M059J (cell line): ENCODE measurements around the gene MEF2B. TPM values are rescaled to one million over a fixed set of nuclear protein-coding genes. Genes with fewer than 3 reads are reported as not detected.
"Not testable (repeated sequence)": the region's sequence is repeated elsewhere in the genome, so short reads cannot be mapped to it uniquely, and the experiment has no call there.

Experiments used
- DNase-seq: peaks from one replicate; pipeline ENCODE4 v3.0.0-alpha.2; 2012; ENCODE audit warnings: low read depth
- total RNA-seq: library from RNA; depleted of rRNA; stranded (reverse); fragments of >200 nt; shearing (Covaris generic); gene quantifications from 2 replicates; pipeline ENCODE4 v1.2.3, GENCODE V29; 2014

The MEF2B gene
- total RNA-seq, 1 experiment from 2014 or later: 0.25 TPM

DNA sequence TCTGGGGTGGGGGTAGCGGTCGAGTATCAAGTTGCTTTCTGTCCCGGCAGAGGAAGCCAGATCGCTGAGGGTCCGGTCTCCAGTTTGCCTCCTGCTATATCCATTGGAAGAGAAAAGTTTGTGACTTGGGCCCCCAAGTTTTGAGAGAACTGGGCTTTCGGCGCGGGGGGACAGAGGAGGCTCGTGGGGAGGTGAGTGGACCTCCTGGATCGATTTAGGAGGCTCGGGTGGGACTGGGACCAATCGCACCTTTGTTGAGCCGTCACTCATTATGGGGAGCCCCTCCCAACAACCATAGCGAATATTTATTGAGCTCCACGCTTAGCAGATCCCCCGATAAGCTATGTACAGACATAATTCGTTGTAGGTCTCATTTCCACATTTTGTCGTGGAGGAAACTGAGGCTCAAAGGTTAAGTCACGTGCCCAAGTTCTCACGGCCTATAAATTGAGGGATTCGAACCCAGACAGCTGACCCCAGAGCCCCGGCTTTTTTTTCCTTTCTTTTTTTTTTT is 22.9 kb upstream of the MEF2B start:
- DNase-seq: no peak

DNA sequence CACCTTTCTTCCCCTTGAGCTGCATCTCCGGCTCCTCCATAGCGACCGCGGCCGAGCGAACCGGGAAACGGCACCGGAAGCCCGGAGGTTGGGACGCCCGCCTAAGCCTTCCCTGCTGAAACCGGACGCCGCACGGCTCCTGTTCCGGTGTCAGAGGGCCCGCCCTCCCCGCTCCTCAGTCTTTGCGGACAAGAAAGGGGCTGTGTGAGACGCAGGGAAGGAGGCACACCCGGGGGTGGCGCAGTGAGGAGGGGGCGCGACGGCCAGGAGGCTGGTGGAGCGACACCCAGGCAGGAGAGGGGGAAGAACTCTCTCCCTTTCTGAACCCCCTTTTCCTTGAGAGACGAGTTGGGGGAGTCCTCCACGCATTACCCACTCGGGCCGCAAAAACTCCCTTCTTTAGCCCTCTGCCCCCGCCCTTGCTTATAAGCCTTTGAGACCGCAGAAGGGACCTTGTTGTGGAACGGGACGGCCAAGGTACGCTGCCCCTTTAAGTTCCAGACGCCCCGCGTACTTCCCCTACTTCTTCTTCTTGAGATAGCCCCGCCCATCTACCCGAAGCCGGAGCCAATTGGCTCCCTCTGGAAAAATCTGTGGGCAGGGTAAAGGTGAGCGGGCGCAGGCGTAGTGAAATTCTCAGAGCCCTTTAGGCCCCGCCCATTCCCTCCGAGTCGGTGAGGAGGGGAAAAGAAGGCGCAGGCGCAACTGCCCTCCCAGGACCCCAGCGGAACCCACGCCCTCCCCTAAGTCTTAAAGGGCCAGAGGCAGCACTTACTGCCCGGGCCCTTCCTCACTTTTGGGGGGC is 22.2 kb upstream of the MEF2B start, which contains the start of the genes BORCS8 and RFXANK:
BORCS8 (minus strand) TSS at position 75 of the 805 bp plus-strand sequence; CDS start at position 40, 35 bp downstream.
RFXANK (plus strand) TSS at position 181 of the 805 bp plus-strand sequence. CDS start 1,689 bp downstream, outside the sequence.
- DNase-seq: peak; percentile 99

- DNase-seq: no peak
Observed at GRCh38 chr19:19191768-19192077, 21.7 kb upstream of the MEF2B start.

DNA sequence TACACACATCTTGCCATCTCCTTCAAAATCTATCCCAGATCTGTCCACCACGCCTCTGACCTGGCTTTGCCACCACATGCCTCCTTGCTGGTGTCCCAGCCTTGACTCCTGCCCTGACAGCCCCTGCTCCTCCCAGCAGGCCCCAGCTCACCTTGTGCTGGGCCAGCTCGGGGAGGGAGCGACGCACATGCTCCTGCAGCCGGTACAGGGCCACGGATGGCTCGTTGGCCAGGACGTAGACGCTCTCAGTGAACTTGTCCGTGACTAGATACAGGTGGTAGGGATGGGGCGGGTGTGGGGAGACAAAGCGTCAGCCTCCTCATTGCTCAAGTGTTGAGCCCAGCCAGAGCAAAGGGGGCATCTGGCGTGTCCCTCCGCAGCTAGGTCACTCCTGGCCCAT is 16.7 kb upstream of the MEF2B start:
- no peak for DNase-seq

- peak; percentile 42 for DNase-seq
Observed at GRCh38 chr19:19185853-19186740, 16.0 kb upstream of the MEF2B start.

- no peak for DNase-seq
Observed at GRCh38 chr19:19181488-19181998, 11.5 kb upstream of the MEF2B start.

- DNase-seq: peak; percentile 22
Observed at GRCh38 chr19:19179548-19180441, 9.7 kb upstream of the MEF2B start.

GRCh38 chr19:19176950-19177349 is 6.9 kb upstream of the MEF2B start:
- DNase-seq: no peak

- not testable (repeated sequence) for DNase-seq
Observed at GRCh38 chr19:19173243-19173642, 3.2 kb upstream of the MEF2B start.

- DNase-seq: no peak
Observed at GRCh38 chr19:19171821-19172532, 1.9 kb upstream of the MEF2B start.

GRCh38 chr19:19170873-19171672 is 1.0 kb upstream of the MEF2B start:
- no peak for DNase-seq

DNA sequence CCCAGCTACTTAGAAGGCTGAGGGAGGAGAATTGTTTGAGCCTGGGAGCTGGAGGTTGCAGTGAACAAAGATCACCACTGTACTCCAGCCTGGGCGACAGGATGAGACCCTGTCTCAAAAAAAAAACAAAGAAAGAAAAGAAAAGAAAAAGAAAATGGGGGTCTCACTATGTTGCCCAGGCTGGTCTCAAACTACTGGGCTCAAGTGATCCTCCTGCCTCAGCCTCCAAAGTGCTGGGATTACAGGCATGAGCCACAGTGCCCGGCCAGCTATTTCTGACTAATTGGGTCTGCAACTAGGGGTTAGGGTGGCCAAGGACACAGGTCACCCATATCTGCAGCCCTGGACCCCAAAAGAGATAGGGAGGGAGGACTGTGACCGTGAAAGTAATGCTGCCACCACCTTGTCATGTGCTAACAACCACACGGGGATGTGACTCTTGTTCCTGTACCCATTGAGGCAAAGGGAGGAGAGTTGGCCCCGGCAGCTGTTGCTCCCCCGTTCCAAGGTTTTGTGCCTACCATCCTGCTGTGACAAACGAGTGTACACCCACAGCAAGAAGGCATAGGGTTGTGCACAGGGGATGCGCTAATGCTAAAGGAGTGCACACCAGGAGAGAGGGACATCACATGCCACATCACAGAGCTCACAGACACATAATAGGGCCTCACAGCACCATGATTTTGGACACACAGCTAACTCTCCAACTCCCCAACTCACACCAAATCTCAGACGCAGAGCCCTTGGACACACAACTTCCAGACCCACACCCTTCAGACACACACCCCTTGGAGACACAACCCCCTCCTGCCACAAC is 619 bp downstream of the MEF2B start:
- no peak for DNase-seq

DNA sequence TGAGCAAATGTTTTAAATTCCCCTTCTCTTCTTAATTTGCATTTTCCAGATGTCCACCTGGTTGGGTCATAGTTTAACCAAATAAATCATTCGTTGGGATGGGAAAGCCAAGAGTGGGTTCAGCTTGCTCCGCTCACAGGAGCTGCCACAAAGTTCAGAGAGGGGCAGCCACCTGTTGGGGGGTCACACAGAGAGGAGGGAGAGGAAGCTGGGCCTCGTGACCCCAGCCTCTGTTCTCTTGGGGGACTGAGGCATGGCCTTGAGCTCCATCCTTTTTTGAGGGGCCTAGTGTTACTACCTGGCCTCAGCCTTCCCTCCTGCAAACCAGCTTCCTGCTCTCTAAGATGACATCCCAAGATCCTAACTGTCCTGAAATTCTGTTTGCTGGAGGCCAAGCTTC is 2.5 kb downstream of the MEF2B start:
- DNase-seq: no peak

DNA sequence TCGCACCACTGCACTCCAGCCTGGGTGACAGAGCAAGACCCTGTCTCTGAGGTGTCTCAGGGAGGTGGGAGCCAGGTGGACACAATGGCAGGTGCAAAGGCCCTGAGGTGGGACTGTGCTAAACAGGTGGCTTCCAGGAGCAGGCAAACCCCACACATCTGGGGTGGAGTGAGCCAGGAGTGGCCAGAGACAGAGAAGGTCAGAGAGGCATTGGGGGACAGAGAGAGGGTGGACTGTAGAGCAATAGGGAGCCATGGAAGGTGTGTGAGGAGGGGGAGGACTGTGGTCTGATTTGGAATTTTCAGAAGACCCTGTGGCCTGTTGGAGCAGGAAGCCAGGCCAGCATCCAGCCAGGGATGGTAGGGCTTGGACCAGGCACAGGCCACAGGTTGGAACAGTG is 4.7 kb downstream of the MEF2B start:
- no peak for DNase-seq

DNA sequence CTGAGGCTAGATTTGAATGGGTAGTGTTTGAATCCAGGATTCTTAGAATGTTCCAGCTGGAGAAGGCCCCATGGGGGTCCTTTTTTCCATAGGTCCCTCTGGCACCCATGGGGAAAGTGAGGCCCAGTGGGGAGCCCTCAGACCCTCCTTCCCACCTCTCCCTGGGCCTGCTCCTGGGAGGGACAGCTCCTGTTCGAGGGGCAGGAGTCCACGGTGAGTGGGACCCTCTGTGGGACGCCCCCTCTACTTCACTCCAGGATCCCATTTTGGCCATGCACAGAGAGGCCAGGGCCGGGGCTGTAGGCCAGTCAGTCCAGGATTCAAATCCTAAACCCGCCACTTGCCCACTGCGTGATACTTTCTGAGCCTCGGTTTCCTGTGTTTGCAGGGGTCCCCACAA is 7.6 kb downstream of the MEF2B start:
- DNase-seq: no peak

DNA sequence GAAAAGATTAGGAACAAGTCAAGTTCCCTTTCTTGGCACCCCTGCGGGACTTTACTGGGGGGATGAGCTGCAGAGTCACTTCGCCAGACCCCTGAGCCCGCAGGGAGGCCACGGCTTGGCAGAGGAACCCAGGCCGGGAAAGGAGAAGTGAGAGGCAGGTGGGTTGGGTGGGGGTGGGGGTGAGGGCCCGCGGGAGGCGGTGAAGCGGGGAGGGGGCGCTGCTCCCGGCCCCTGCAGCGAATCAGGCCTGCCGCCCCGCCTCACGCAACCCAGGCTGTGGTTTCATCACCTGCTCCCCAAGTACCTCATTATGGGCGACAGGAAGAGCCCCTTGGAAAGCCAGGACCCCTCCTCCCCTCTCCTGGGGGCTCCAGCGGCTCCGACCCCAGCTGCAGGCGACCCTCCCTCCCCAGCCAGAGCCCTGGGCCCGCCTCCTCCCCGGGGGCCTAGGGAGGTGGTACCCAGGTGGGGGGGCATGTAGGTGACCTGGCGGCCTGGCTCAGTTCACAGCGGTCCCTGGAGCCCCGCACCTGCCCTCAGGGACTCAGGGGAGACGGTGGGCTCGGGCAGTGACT is 9.5 kb downstream of the MEF2B start:
- no peak for DNase-seq

- no peak for DNase-seq
Observed at GRCh38 chr19:19159534-19159933, 10.5 kb downstream of the MEF2B start.

GRCh38 chr19:19157808-19158207 is 12.3 kb downstream of the MEF2B start:
- no peak for DNase-seq
